Right atrium auricular region (tissue), 2 donors: ENCODE data around the gene ENPP6. TPM values are rescaled to one million over a fixed set of nuclear protein-coding genes. Genes with fewer than 3 reads are reported as not detected.

Source experiments
- DNase-seq: peaks from one replicate; pipeline ENCODE4 v3.0.0-alpha.2; 2019; ENCODE audit warnings: low spot score
- H3K27ac ChIP-seq, 2 donors: fragments of 200-600 bp; sonication (generic); 1 replicate in 1 of 2; 2 replicates in 1 of 2; pipeline ENCODE4 v1.5.1; 2016 to 2019
- H3K27me3 ChIP-seq, 2 donors: fragments of 200-600 bp; sonication (generic); one replicate each; pipeline versions ENCODE4 v1.5.1 to v1.6.0; 2017 to 2019
- H3K36me3 ChIP-seq: fragments of 200-600 bp; sonication (generic); one replicate; pipeline ENCODE4 v1.5.1; 2016
- H3K4me1 ChIP-seq, 2 donors: fragments of 200-600 bp; sonication (generic); one replicate each; pipeline versions ENCODE4 v1.5.1 to v1.6.0; 2017 to 2019
- H3K4me3 ChIP-seq, 2 donors: fragments of 200-600 bp; sonication (generic); 1 replicate in 1 of 2; 2 replicates in 1 of 2; pipeline ENCODE4 v1.5.1; 2017 to 2019; ENCODE audit warnings: mild to moderate bottlenecking in 1 of 2, moderate library complexity in 1 of 2
- H3K9me3 ChIP-seq, 2 donors: fragments of 200-600 bp; sonication (generic); one replicate each; pipeline ENCODE4 v1.5.1; 2019
- total RNA-seq, 2 donors: library from RNA; depleted of rRNA; stranded (reverse); fragments of >200 nt; gene quantifications; one replicate each; pipeline ENCODE4 v1.1.0, GENCODE V29; 2016
- TF ChIP-seq, protein P1 (sequence below), 2 donors: fragments of 200-600 bp; sonication (generic); IDR thresholded peaks; one replicate each; pipeline ENCODE4 v1.5.1; 2019; ENCODE audit warnings: antibody characterized with exemption in 2 of 2

ENPP6 gene
- total RNA-seq, 2 donors from 2014 or later, result not detected

DNA sequence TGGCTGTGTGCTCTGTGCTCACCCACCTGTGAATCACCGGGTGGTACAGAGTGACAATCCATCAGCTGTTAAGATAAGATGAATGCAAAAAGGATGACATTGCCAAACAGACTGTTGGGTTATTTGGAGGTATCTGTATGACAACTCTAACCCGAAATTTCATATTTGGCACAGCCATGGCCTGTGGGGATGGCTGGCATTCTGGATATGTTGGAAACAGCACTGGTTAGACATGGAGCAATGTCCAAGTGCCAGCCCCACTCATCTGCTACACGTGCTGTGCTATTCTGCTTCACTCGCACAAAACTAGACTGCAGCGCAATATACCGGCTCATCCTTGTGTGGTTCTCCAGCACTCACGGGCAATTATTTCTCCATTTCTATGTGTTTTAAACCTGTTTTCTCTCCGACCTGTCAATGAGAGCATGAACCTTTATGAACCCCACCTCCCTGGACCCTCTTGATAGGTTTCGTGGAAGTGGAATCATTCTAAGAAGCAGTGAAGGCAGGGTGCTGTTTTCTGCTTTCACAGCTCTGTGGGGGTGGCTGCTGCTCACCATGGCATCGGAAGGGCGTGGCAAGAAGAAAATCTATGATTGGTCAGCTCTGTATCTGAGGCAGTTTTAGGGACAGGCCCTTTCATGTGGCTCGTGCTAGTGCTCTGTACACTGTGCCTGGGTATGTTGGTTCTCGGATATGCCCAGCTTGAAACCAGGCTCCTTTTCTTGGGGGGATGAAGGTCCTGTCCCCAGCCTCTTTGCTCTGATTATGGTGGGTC, 94.9 kb downstream of the ENPP6 start:
- H3K36me3 ChIP-seq, result no peaks in the 10 kb centered on the region
- no peaks in the 10 kb centered on the region for H3K4me1 ChIP-seq
- TF ChIP-seq, protein P1, sequence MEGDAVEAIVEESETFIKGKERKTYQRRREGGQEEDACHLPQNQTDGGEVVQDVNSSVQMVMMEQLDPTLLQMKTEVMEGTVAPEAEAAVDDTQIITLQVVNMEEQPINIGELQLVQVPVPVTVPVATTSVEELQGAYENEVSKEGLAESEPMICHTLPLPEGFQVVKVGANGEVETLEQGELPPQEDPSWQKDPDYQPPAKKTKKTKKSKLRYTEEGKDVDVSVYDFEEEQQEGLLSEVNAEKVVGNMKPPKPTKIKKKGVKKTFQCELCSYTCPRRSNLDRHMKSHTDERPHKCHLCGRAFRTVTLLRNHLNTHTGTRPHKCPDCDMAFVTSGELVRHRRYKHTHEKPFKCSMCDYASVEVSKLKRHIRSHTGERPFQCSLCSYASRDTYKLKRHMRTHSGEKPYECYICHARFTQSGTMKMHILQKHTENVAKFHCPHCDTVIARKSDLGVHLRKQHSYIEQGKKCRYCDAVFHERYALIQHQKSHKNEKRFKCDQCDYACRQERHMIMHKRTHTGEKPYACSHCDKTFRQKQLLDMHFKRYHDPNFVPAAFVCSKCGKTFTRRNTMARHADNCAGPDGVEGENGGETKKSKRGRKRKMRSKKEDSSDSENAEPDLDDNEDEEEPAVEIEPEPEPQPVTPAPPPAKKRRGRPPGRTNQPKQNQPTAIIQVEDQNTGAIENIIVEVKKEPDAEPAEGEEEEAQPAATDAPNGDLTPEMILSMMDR (IDR thresholded peaks at IDR 0.05), result no peak
- H3K4me3 ChIP-seq, result no peak overlapping the region
- peaks cover 0 to 10% of the 10 kb centered on the region in 2 donors for H3K9me3 ChIP-seq
- H3K27ac ChIP-seq, result no peak overlapping the region
- no peak for DNase-seq
- no peaks in the 10 kb centered on the region for H3K27me3 ChIP-seq

DNA sequence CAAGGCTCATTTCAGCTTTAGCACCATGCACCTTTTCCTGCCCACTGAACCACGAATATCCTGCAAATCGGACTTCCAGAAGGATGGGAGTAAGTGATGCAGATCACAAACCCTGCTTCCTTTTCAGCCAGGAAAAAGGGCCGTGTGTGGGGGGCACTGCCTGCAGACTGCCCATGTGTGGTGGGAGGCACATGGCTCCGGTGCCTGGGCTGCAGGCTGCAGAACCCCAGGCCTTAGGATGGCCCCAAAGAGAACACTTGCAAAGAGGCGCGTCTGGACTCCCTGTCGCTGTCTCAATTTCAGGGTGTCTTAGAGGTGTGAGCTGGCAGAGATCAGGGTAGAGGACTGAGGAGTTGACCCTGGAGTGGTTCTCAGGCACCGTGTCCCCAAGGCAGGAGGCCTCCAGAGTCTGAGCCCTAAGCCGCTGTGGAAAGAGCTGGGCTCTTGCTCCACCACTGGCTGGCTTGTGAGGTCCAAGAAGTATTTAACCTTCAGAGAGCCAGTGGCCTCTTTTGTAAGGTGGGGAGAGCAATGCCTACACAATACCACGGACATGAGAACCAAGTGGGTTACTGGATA, 97.0 kb downstream of the ENPP6 start:
- Histone ChIP-seq H3K27ac (no peak overlapping the region), H3K36me3 (no peaks in the 10 kb centered on the region), H3K4me3 (no peak overlapping the region), H3K4me1 (no peaks in the 10 kb centered on the region), H3K27me3 (no peaks in the 10 kb centered on the region), H3K9me3 (no peaks in the 10 kb centered on the region)
- DNase-seq, result no peak
- TF ChIP-seq, protein P1 (IDR thresholded peaks at IDR 0.05), result no peak

GRCh38 chr4:184117662-184118199, 99.9 kb downstream of the ENPP6 start:
- Histone ChIP-seq H3K4me3 (no peak overlapping the region), H3K27ac (no peak overlapping the region)
- TF ChIP-seq, protein P1 (IDR thresholded peaks at IDR 0.05), result no peak

DNA sequence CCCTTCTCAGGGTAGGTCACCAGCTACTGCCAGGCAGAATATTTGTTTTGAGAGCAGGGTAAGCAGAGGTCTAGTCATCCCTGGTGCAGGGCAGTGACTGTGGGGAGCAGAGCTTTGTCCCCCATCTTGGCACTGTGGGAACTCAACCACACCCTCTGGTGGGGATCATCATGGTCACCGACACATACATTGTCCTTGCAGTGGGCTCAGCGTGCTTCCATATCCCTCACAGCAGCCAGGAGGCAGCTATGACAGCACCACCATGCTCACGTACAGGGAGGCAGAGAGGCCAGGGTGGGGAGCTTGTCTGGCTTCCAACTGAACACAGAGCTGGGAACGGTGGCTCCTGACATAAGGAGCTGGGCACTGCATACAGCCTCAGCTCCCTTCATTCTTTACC, 102.3 kb downstream of the ENPP6 start:
- H3K9me3 ChIP-seq, result no peaks in the 10 kb centered on the region
- no peaks in the 10 kb centered on the region for H3K36me3 ChIP-seq
- H3K4me1 ChIP-seq, result no peaks in the 10 kb centered on the region
- TF ChIP-seq, protein P1 (IDR thresholded peaks at IDR 0.05), result no peak
- no peak overlapping the region for H3K27ac ChIP-seq
- no peak overlapping the region for H3K4me3 ChIP-seq
- H3K27me3 ChIP-seq, result no peaks in the 10 kb centered on the region
- DNase-seq, result no peak

More at GRCh38 chr4:184117662-184118199, 99.9 kb downstream of the ENPP6 start:
- H3K9me3 ChIP-seq, result no peaks in the 10 kb centered on the region
- H3K27me3 ChIP-seq, result no peaks in the 10 kb centered on the region
- DNase-seq, result no peak
- H3K4me1 ChIP-seq, result no peaks in the 10 kb centered on the region
- H3K36me3 ChIP-seq, result no peaks in the 10 kb centered on the region

DNA sequence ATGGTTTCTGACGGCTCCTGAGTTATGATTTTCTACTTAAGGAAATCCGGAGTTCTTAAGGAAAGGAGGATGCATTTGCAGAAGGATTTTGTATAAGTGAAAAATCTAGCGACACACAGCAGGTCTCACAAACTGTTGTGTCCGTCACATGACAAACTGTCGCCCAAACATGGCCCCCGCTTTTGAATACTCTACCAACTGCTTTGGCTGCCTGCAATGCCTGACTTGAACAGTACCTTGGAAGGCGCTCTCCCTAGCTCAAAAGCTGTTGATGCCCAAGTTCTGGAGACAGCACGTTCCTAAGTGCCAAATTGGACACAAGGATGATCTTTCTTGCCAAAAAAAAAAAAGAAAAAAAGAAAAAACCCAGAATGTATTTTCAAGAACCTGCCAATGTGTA, 103.2 kb downstream of the ENPP6 start:
- H3K9me3 ChIP-seq, result no peaks in the 10 kb centered on the region
- H3K4me3 ChIP-seq, result no peak overlapping the region
- TF ChIP-seq, protein P1 (IDR thresholded peaks at IDR 0.05), result no peak
- no peaks in the 10 kb centered on the region for H3K27me3 ChIP-seq
- H3K27ac ChIP-seq, result no peak overlapping the region
- H3K4me1 ChIP-seq, result no peaks in the 10 kb centered on the region
- DNase-seq, result no peak
- no peaks in the 10 kb centered on the region for H3K36me3 ChIP-seq
